SK-N-SH (cell line): ENCODE results near the gene ZBTB26. TPM values are rescaled to one million over a fixed set of nuclear protein-coding genes. Genes with fewer than 3 reads are reported as not detected.

Experiments
- CTCF ChIA-PET: fragments of 300-600, 350-600 bp; formaldehyde crosslinking; extraction: SDS; loops from one replicate; lab custom pipeline; 2021; lab: Yijun Ruan, JAX
- POLR2A ChIA-PET: fragments of 350-600 bp; sonication (Branson Sonifier 250); formaldehyde crosslinking; extraction: SDS; loops from one replicate; lab custom pipeline; 2020; ENCODE audit warnings: antibody characterized with exemption, inconsistent platforms; lab: Yijun Ruan, JAX
- DNase-seq: peaks from one replicate; pipeline ENCODE4 v3.0.0; 2012
- H2AFZ ChIP-seq: fragments of 200-600 bp; sonication (generic); 2 replicates; pipeline ENCODE4 v1.8.1; 2016; ENCODE audit warnings: antibody characterized with exemption, mild to moderate bottlenecking, low read depth
- H3F3A ChIP-seq: fragments of 200-600 bp; sonication (generic); replicated peaks from 2 replicates; pipeline ENCODE3; 2016; ENCODE audit warnings: antibody characterized with exemption, mild to moderate bottlenecking; ENCODE audit not compliant: insufficient read depth
- H3K27ac ChIP-seq, 2 experiments: fragments of 200-500 bp in 1 of 2; fragments of 200-600 bp in 1 of 2; sonication (Bioruptor generic) in 1 of 2; sonication (generic), shearing (Covaris generic) in 1 of 2; 2 replicates each; pipeline versions ENCODE4 v1.5.1 to v1.6.1; 2014 to 2016; ENCODE audit warnings: low read depth in 2 of 2, inconsistent platforms in 1 of 2, low read length in 1 of 2, mild to moderate bottlenecking in 1 of 2, mixed read lengths in 1 of 2
- H3K27me3 ChIP-seq: fragments of 200-600 bp; sonication (generic), shearing (Covaris generic); 2 replicates; pipeline ENCODE4 v1.6.1; 2016; ENCODE audit warnings: mixed run types; ENCODE audit not compliant: insufficient read depth
- H3K36me3 ChIP-seq, 2 experiments: fragments of 200-500 bp in 1 of 2; fragments of 200-600 bp in 1 of 2; sonication (Bioruptor generic) in 1 of 2; sonication (generic) in 1 of 2; replicated peaks in 1 of 2; 2 replicates each; pipeline versions ENCODE3 to v1.5.1; 2014 to 2016; ENCODE audit warnings: low read length in 1 of 2, mild to moderate bottlenecking in 1 of 2; ENCODE audit not compliant: insufficient read depth in 2 of 2, control insufficient read depth in 1 of 2
- H3K4me1 ChIP-seq, 2 experiments: fragments of 200-500 bp in 1 of 2; fragments of 200-600 bp in 1 of 2; sonication (Bioruptor generic) in 1 of 2; sonication (generic), shearing (Covaris generic) in 1 of 2; 2 replicates each; pipeline versions ENCODE4 v1.5.1 to v1.6.1; 2014 to 2016; ENCODE audit warnings: low read depth in 1 of 2, low read length in 1 of 2, mixed run types in 1 of 2; ENCODE audit not compliant: insufficient read depth in 2 of 2, control insufficient read depth in 1 of 2
- H3K4me2 ChIP-seq: fragments of 200-600 bp; sonication (generic), shearing (Covaris generic); 2 replicates; pipeline ENCODE4 v1.6.1; 2017; ENCODE audit warnings: mixed run types
- H3K4me3 ChIP-seq, 2 experiments: fragments of 200-500 bp in 1 of 2; fragments of 200-600 bp in 1 of 2; sonication (Bioruptor generic) in 1 of 2; sonication (generic), shearing (Covaris generic) in 1 of 2; 2 replicates each; pipeline versions ENCODE4 v1.5.1 to v1.8.1; 2014 to 2016; ENCODE audit warnings: low read depth in 2 of 2, inconsistent platforms in 1 of 2, low read length in 1 of 2, mild to moderate bottlenecking in 1 of 2, mixed read lengths in 1 of 2, moderate library complexity in 1 of 2
- H3K79me2 ChIP-seq: fragments of 200-600 bp; sonication (generic); 2 replicates; pipeline ENCODE4 v1.8.1; 2017; ENCODE audit warnings: mild to moderate bottlenecking; ENCODE audit not compliant: insufficient read depth
- H3K9ac ChIP-seq: fragments of 200-600 bp; sonication (generic); 2 replicates; pipeline ENCODE4 v1.6.1; 2017; ENCODE audit warnings: mixed run types
- H3K9me2 ChIP-seq: fragments of 200-600 bp; sonication (generic); 2 replicates; pipeline ENCODE4 v1.6.1; 2017; ENCODE audit warnings: mixed run types
- H3K9me3 ChIP-seq: fragments of 200-600 bp; sonication (generic); 2 replicates; pipeline ENCODE4 v1.6.1; 2017; ENCODE audit warnings: mixed run types, mild to moderate bottlenecking, moderate library complexity
- H4K20me1 ChIP-seq: fragments of 200-600 bp; sonication (generic); 2 replicates; pipeline ENCODE4 v1.6.1; 2017; ENCODE audit warnings: mild to moderate bottlenecking, mixed run types; ENCODE audit not compliant: insufficient read depth
- CHD2 ChIP-seq: fragments of 150-350 bp; IDR thresholded peaks from 2 replicates; pipeline ENCODE4 v1.6.1; 2018; ENCODE audit warnings: low read length; ENCODE audit not compliant: partially characterized antibody
- ELF1 ChIP-seq: IDR thresholded peaks from 2 replicates; pipeline ENCODE4 v1.4.0; 2012
- EP300 ChIP-seq, 2 experiments: IDR thresholded peaks; 2 replicates each; pipeline versions ENCODE4 v1.4.0 to v1.6.1; 2012; ENCODE audit warnings: borderline replicate concordance in 1 of 2, low read depth in 1 of 2, low read length in 1 of 2
- FOXJ3 ChIP-seq: sonication (generic); formaldehyde crosslinking; IDR thresholded peaks from 2 replicates; pipeline ENCODE4 v1.5.1; 2020; ENCODE audit warnings: mild to moderate bottlenecking, missing genetic modification reagents
- FOXM1 ChIP-seq: IDR thresholded peaks from 2 replicates; pipeline ENCODE4 v1.4.0; 2012; ENCODE audit warnings: low read depth, mild to moderate bottlenecking
- GABPA ChIP-seq: IDR thresholded peaks from 2 replicates; pipeline ENCODE4 v1.4.0; 2012; ENCODE audit warnings: low read depth, mild to moderate bottlenecking
- RAD21 ChIP-seq: IDR thresholded peaks from 2 replicates; pipeline ENCODE4 v1.6.1; 2012; ENCODE audit warnings: mild to moderate bottlenecking, low read length
- RFX5 ChIP-seq: IDR thresholded peaks from 2 replicates; pipeline ENCODE4 v1.6.1; 2012; ENCODE audit warnings: mild to moderate bottlenecking, improper control_type of control experiment, low read length
- RXRA ChIP-seq: IDR thresholded peaks from 2 replicates; pipeline ENCODE4 v1.4.0; 2012; ENCODE audit warnings: low read depth, mild to moderate bottlenecking, borderline replicate concordance
- SIN3A ChIP-seq: IDR thresholded peaks from 2 replicates; pipeline ENCODE4 v1.6.1; 2012; ENCODE audit warnings: low read depth, mild to moderate bottlenecking, low read length, moderate library complexity, borderline replicate concordance
- SMC3 ChIP-seq: IDR thresholded peaks from 2 replicates; pipeline ENCODE4 v1.6.1; 2012; ENCODE audit warnings: low read depth, low read length, improper control_type of control experiment
- TAF1 ChIP-seq: IDR thresholded peaks from 2 replicates; pipeline ENCODE4 v1.6.1; 2012; ENCODE audit warnings: low read depth, mild to moderate bottlenecking, low read length, moderate library complexity, borderline replicate concordance
- USF1 ChIP-seq: IDR thresholded peaks from 2 replicates; pipeline ENCODE4 v1.4.0; 2012; ENCODE audit warnings: low read depth, borderline replicate concordance
- USF2 ChIP-seq: fragments of 150-350 bp; IDR thresholded peaks from 2 replicates; pipeline ENCODE4 v1.6.1; 2017; ENCODE audit warnings: antibody characterized with exemption, low read length, low read depth, borderline replicate concordance
- YY1 ChIP-seq: IDR thresholded peaks from 2 replicates; pipeline ENCODE4 v1.4.0; 2012; ENCODE audit warnings: low read depth, mild to moderate bottlenecking
- WGBS: methylation state at CpG from one replicate; pipeline ENCODE4 v1.1.6; 2017; ENCODE audit warnings: low lambda C conversion rate; 5-methylcytosine and 5-hydroxymethylcytosine counted together
- polyA plus RNA-seq, 3 experiments: library from polyadenylated mRNA; depleted of rRNA; stranded (reverse); fragments of >200 nt; gene quantifications; 2 replicates each; pipeline ENCODE4 v1.2.3, GENCODE V29; 2012
- TF ChIP-seq, protein P1 (sequence below): IDR thresholded peaks from 2 replicates; pipeline ENCODE4 v1.6.1; 2012; ENCODE audit warnings: mild to moderate bottlenecking, low read depth, low read length, moderate library complexity

Gene ZBTB26
- polyA plus RNA-seq, 1 of the 3 experiments (the other 2 are of a cell fraction): 3.9 TPM

DNA sequence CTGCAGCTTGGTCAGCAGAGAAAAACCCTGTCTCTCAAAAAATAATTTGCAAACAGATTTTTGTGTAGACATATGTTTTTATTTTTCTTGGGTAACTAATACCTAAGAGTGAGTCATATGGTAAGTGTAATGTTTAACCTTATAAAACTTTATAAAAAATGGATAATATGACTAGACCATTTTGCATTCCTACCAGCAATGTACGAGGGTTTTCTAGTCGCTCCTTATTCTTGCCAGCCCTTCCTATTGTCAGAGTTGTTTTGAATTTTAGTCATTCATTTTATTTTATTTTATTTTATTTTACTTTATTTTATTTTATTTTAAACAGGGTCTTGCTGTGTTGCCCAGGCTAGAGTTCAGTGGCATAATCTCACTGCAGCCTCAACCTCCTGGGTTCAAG is 47.3 kb upstream of the ZBTB26 start:
- Histone ChIP-seq H3K9ac (no peak overlapping the region), H3K27ac (no peak overlapping the region), H4K20me1 (peaks cover 5% of the 10 kb centered on the region; the same call in 1 of the 2 replicates), H3K4me1 (no peaks in the 10 kb centered on the region), H3K79me2 (peaks cover 28% of the 10 kb centered on the region; the same call in 1 of the 2 replicates), H3F3A (peaks cover 11% of the 10 kb centered on the region), H3K9me2 (no peaks in the 10 kb centered on the region), H3K36me3 (peaks cover 15 to 16% of the 10 kb centered on the region in 2 experiments), H3K4me2 (no peak overlapping the region), H2AFZ (no peak overlapping the region), H3K27me3 (no peaks in the 10 kb centered on the region), H3K9me3 (no peaks in the 10 kb centered on the region), H3K4me3 (no peak overlapping the region)
- TF ChIP-seq RFX5 (no peak), RXRA (no peak), GABPA (no peak), EP300 (IDR thresholded peaks at IDR 0.05; ENCODE audit: borderline replicate concordance in 1 of 2, low read depth in 1 of 2, low read length in 1 of 2) (no peak), USF1 (no peak)
- ChIA-PET POLR2A (no interaction called here), CTCF (no interaction called here)
- WGBS: 26% methylated on average over 2 of the region's 2 CpGs
- no peak for DNase-seq

- peaks cover 13% of the 10 kb centered on the region; the same call in 1 of the 2 replicates for H3K79me2 ChIP-seq
- H3K4me1 ChIP-seq: no peaks in the 10 kb centered on the region
- H3K4me2 ChIP-seq: no peak overlapping the region
- no peak for DNase-seq
- no peaks in the 10 kb centered on the region for H3K27me3 ChIP-seq
- H3K9me3 ChIP-seq: no peaks in the 10 kb centered on the region
- peaks cover 32 to 33% of the 10 kb centered on the region in 2 experiments for H3K36me3 ChIP-seq
- no peak overlapping the region for H3K4me3 ChIP-seq
- no peak overlapping the region for H3K27ac ChIP-seq
- H2AFZ ChIP-seq: no peak overlapping the region
- H3K9ac ChIP-seq: no peak overlapping the region
- peaks cover 8% of the 10 kb centered on the region for H3F3A ChIP-seq
- H3K9me2 ChIP-seq: no peaks in the 10 kb centered on the region
- 96% methylated on average over 2 of the region's 2 CpGs for WGBS
- TF ChIP-seq CHD2 (no peak), ELF1 (no peak), TAF1 (no peak), RAD21 (no peak), FOXJ3 (no peak), USF2 (no peak), FOXM1 (no peak), YY1 (no peak), SIN3A (no peak), SMC3 (no peak)
- TF ChIP-seq, protein P1, sequence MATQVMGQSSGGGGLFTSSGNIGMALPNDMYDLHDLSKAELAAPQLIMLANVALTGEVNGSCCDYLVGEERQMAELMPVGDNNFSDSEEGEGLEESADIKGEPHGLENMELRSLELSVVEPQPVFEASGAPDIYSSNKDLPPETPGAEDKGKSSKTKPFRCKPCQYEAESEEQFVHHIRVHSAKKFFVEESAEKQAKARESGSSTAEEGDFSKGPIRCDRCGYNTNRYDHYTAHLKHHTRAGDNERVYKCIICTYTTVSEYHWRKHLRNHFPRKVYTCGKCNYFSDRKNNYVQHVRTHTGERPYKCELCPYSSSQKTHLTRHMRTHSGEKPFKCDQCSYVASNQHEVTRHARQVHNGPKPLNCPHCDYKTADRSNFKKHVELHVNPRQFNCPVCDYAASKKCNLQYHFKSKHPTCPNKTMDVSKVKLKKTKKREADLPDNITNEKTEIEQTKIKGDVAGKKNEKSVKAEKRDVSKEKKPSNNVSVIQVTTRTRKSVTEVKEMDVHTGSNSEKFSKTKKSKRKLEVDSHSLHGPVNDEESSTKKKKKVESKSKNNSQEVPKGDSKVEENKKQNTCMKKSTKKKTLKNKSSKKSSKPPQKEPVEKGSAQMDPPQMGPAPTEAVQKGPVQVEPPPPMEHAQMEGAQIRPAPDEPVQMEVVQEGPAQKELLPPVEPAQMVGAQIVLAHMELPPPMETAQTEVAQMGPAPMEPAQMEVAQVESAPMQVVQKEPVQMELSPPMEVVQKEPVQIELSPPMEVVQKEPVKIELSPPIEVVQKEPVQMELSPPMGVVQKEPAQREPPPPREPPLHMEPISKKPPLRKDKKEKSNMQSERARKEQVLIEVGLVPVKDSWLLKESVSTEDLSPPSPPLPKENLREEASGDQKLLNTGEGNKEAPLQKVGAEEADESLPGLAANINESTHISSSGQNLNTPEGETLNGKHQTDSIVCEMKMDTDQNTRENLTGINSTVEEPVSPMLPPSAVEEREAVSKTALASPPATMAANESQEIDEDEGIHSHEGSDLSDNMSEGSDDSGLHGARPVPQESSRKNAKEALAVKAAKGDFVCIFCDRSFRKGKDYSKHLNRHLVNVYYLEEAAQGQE: no peak
- no peaks in the 10 kb centered on the region; the same call in 1 of the 2 replicates for H4K20me1 ChIP-seq
- ChIA-PET CTCF (no interaction called here), POLR2A (no interaction called here)
Measured at GRCh38 chr9:122975196-122975595, 43.9 kb upstream of the ZBTB26 start.
